Natural killer cell treated with Interleukin-12 subunit alpha and Interleukin-12 subunit beta and Interleukin-15 and Interleukin-18, amount 100 ng/mL, for 72 hours (primary cell): Measurements from ENCODE around the gene PRIM2. TPM values are rescaled to one million over a fixed set of nuclear protein-coding genes. Genes with fewer than 3 reads are reported as not detected.

ENCODE experiments used
- total RNA-seq, 2 donors: library from RNA; stranded (reverse); gene quantifications; one replicate each; pipeline ENCODE4 v1.2.3, GENCODE V29; 2022

PRIM2 gene
- total RNA-seq, 2 donors from 2014 or later = 29.1 to 57.3 TPM

Other genes with a start within 250 kb of the PRIM2 start
- gene ZNF451, start 227.4 kb upstream of the PRIM2 start, total RNA-seq = 10 to 100 TPM; 53.8 to 81.2 TPM
- gene BAG2, start 145.3 kb upstream of the PRIM2 start, total RNA-seq = 1 to 10 TPM; 3.3 to 6.9 TPM
- gene RAB23, start 95.3 kb upstream of the PRIM2 start, total RNA-seq = 1 to 10 TPM; 1.7 to 2.7 TPM